HG02623 (cell line): Measurements from ENCODE around the gene PKNOX2.

Experiments
- ATAC-seq: cut with Tn5 transposase; IDR thresholded peaks from one replicate; pipeline ENCODE4 v1.9.1; 2021; ENCODE audit warnings: moderate library complexity; ENCODE audit not compliant: unreplicated experiment

The PKNOX2 gene

GRCh38 chr11:125257751-125258150 lies 93.2 kb downstream of the PKNOX2 start:
- no peak for ATAC-seq

- no peak for ATAC-seq
Measured at GRCh38 chr11:125258291-125259032, 93.9 kb downstream of the PKNOX2 start.

GRCh38 chr11:125261588-125261987 lies 97.0 kb downstream of the PKNOX2 start:
- no peak for ATAC-seq

GRCh38 chr11:125262194-125262829 lies 97.8 kb downstream of the PKNOX2 start:
- no peak for ATAC-seq

- ATAC-seq = no peak
Measured at GRCh38 chr11:125262830-125263218, 98.3 kb downstream of the PKNOX2 start.

- ATAC-seq = no peak
Measured at GRCh38 chr11:125263268-125263790, 98.8 kb downstream of the PKNOX2 start.

- no peak for ATAC-seq
Measured at GRCh38 chr11:125264100-125265022, 99.8 kb downstream of the PKNOX2 start.

- no peak for ATAC-seq
Measured at GRCh38 chr11:125267548-125267947, 103.0 kb downstream of the PKNOX2 start.

- ATAC-seq = no peak
Measured at GRCh38 chr11:125268611-125269010, 104.1 kb downstream of the PKNOX2 start.

- ATAC-seq = no peak
Measured at GRCh38 chr11:125270106-125270505, 105.6 kb downstream of the PKNOX2 start.

GRCh38 chr11:125270711-125271110 lies 106.2 kb downstream of the PKNOX2 start:
- no peak for ATAC-seq

GRCh38 chr11:125271483-125272091 lies 107.0 kb downstream of the PKNOX2 start:
- ATAC-seq = no peak

GRCh38 chr11:125272092-125272491 lies 107.5 kb downstream of the PKNOX2 start:
- no peak for ATAC-seq

- ATAC-seq = no peak
Measured at GRCh38 chr11:125272821-125273220, 108.3 kb downstream of the PKNOX2 start.

- no peak for ATAC-seq
Measured at GRCh38 chr11:125273519-125274000, 109.0 kb downstream of the PKNOX2 start.

- no peak for ATAC-seq
Measured at GRCh38 chr11:125274309-125274708, 109.8 kb downstream of the PKNOX2 start.

GRCh38 chr11:125274774-125275173 lies 110.2 kb downstream of the PKNOX2 start:
- ATAC-seq = no peak

GRCh38 chr11:125275905-125276618 lies 111.5 kb downstream of the PKNOX2 start:
- ATAC-seq = no peak

- ATAC-seq = no peak
Measured at GRCh38 chr11:125276619-125276976, 112.0 kb downstream of the PKNOX2 start.
